H7 (cell line): ENCODE results near the gene PRIM2. TPM values are rescaled to one million over a fixed set of nuclear protein-coding genes. Genes with fewer than 3 reads are reported as not detected.
"Not testable (repeated sequence)": the region's sequence is repeated elsewhere in the genome, so short reads cannot be mapped to it uniquely, and the experiment has no call there.

Source experiments
- DNase-seq: peaks from one replicate; pipeline ENCODE4 v3.0.0; 2012
- H3K27me3 ChIP-seq: 2 replicates; pipeline ENCODE4 v1.6.0; 2011; ENCODE audit warnings: mild to moderate bottlenecking, low read length; ENCODE audit not compliant: control insufficient read depth, insufficient read depth
- H3K36me3 ChIP-seq: replicated peaks from 2 replicates; pipeline ENCODE4 v1.5.1; 2011; ENCODE audit warnings: low read length; ENCODE audit not compliant: control insufficient read depth, insufficient read depth
- H3K4me3 ChIP-seq: 2 replicates; pipeline ENCODE4 v1.5.1; 2011; ENCODE audit warnings: low read depth, mild to moderate bottlenecking, control low read depth, low read length, moderate library complexity; ENCODE audit not compliant: insufficient read depth
- total RNA-seq: library from RNA; depleted of rRNA; stranded (reverse); fragments of >200 nt; shearing (Covaris generic); gene quantifications from 2 replicates; pipeline ENCODE4 v1.2.3, GENCODE V29; 2014

The PRIM2 gene
- total RNA-seq, 1 experiment from 2014 or later, result 66.1 TPM

GRCh38 chr6:57572119-57572518 lies 254.7 kb downstream of the PRIM2 start:
- not testable (repeated sequence) for H3K4me3 ChIP-seq, DNase-seq, H3K27me3 ChIP-seq, H3K36me3 ChIP-seq

DNA sequence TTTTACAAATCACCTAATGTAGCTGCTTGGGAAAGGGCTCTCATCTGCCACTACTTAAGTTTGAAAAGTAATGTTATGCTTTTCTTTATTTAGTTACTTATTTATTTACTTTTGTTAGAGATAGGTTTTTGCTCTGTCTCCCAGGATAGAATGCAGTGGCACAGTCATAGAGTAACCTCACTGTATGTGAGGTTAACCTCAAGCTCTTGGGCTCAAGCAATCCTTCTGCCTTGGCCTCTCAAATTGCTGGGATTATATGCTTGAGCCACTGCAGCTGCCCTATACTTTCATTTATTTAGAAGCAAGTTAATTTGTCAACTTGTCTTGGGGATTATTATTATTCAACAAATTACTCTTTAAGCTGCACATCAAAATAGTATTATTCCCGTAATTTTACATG lies 255.4 kb downstream of the PRIM2 start:
- H3K4me3 ChIP-seq, H3K27me3 ChIP-seq, DNase-seq, H3K36me3 ChIP-seq: not testable (repeated sequence)

DNA sequence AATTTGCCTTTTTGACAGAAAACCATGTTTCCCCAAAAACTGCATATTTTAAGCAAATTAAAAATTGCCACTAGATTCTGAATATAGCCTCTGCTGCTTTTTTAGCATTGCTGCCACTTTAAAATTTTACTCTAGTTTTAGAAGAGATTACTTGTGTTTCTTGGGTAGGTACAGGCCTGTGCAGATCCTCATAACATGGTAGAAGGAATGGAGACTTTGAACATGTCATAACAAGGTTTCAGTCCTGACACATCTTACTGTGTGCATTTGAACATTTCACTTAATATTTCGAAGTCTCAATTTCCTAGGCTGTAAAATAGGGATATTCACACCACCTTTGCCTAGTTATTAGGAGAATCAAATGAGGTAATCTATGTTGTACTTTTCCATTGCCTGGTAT lies 259.6 kb downstream of the PRIM2 start:
- DNase-seq, H3K4me3 ChIP-seq, H3K36me3 ChIP-seq, H3K27me3 ChIP-seq: not testable (repeated sequence)

- not testable (repeated sequence) for DNase-seq, H3K4me3 ChIP-seq, H3K27me3 ChIP-seq, H3K36me3 ChIP-seq
These were observed 262.1 kb downstream of the PRIM2 start for GRCh38 chr6:57579489-57579888.

DNA sequence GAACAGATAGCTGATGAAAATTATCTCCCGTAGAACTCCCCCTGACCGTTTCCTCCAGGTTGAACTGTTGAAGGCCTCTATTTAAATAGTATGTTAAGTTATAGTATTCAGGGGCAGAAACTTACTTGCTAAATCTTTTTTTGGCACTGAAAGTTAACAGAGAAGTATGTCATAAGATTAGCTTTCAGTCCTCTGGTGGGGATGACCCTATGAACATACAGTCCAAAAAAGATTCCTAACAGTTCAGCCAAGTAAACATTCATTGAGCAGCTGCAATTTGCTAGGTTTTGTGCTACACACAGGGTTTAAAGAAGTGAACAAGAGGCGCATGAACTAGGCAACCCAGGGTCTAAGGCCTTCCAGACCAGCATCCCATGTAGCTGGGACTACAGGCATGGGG lies 264.2 kb downstream of the PRIM2 start:
- not testable (repeated sequence) for H3K4me3 ChIP-seq, DNase-seq, H3K27me3 ChIP-seq, H3K36me3 ChIP-seq

- H3K36me3 ChIP-seq, H3K4me3 ChIP-seq, DNase-seq, H3K27me3 ChIP-seq: not testable (repeated sequence)
These were observed 283.7 kb downstream of the PRIM2 start for GRCh38 chr6:57601105-57601504.

DNA sequence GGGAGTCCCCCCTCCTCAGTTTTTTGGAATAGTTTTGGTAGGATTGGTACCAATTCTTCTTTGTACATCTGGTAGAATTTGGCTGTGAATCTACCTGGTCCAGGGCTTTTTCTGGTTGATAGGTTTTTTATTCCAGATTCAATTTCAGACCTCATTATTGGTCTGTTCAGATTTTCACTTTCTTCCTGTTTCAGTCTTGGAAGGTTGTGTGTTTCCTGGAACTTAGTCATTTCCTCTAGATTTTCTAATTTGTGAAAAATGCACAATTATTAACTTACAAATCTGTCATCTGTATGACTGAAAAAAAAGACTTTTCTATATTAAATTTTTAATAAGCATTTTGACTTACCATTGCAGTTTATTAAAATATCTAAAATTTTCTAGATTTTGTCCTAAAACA lies 287.9 kb downstream of the PRIM2 start:
- H3K4me3 ChIP-seq, DNase-seq, H3K36me3 ChIP-seq, H3K27me3 ChIP-seq: not testable (repeated sequence)

DNA sequence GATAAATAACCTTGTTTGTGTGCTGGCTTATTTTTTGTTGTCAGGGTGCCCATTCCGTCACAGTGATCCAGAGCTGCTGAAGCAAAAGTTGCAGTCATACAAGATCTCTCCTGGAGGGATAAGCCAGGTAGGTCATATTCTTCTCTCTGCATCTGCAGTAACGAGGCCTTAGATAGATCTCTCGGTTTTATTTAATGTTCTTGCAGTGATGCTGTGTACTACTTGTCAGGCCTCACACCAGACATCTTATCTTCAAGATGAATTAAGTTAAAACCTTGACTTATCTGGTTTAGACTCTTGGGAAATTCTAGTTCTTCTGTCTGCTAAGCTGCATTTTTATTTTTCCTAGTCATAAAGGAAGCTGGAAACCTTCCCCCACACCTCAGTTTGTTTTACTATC lies 288.9 kb downstream of the PRIM2 start:
- H3K27me3 ChIP-seq, DNase-seq, H3K36me3 ChIP-seq, H3K4me3 ChIP-seq: not testable (repeated sequence)

DNA sequence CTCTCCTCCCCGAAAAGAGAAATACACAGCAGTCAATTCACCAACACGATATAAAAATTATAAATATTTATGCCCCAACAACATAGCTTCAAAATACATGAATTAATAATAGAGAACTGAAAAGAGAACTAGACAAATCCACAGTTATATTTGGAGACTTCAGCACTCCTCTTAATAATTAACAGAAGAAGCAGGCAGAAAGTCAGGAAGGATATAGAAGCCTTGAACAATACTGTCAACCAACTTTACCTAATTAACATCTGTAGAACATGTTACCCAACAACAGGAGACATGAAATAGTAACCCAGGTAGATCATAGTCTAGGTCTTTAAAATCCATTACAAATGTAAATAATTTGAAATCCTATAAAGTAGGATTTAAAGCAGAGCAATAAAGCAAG lies 293.2 kb downstream of the PRIM2 start:
- H3K36me3 ChIP-seq, DNase-seq, H3K27me3 ChIP-seq, H3K4me3 ChIP-seq: not testable (repeated sequence)

- not testable (repeated sequence) for H3K36me3 ChIP-seq, DNase-seq, H3K4me3 ChIP-seq, H3K27me3 ChIP-seq
These were observed 301.5 kb downstream of the PRIM2 start for GRCh38 chr6:57618959-57619358.

GRCh38 chr6:57631773-57632172 lies 314.3 kb downstream of the PRIM2 start:
- not testable (repeated sequence) for H3K27me3 ChIP-seq, H3K4me3 ChIP-seq, H3K36me3 ChIP-seq, DNase-seq

DNA sequence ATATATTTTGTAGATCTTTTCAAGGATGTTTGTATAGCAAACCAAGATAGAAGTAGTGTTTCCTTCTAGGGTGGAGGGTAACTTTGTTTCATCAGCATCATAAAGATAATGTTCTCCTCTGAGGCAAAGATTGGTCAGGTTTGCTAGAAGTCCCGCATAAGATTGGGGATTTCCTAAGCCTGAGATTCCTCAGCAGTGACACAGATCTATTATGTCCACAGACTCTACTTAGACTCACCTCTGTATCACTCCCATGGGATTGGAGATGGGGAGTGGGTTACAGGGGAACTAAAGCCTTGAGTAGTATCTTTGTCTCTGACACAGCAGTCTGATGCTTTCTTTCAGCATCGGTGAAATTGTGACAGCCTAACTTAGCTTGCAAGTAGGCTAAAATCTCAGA lies 341.1 kb downstream of the PRIM2 start:
- not testable (repeated sequence) for DNase-seq, H3K4me3 ChIP-seq, H3K27me3 ChIP-seq, H3K36me3 ChIP-seq

DNA sequence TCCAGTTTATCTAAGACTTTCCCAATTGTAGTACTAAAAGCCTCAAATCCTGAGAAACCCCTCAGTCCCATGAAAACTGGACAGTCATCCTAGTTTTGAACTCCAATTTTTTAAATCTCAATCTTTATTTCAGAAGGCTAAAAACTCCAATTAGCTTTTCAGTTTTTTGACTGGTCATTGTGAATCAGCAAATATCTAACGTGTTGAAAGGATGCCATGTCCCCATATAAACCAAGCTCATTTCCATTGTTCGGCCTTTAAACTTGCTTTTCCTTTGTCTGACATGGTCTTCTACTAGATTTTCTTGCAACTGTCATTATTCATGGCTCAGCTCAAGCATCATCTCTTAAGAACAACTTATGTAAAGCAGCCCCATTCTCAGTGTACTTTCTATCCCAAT lies 342.4 kb downstream of the PRIM2 start:
- not testable (repeated sequence) for DNase-seq, H3K4me3 ChIP-seq, H3K27me3 ChIP-seq, H3K36me3 ChIP-seq

GRCh38 chr6:57660940-57661339 lies 343.5 kb downstream of the PRIM2 start:
- H3K4me3 ChIP-seq, H3K27me3 ChIP-seq, H3K36me3 ChIP-seq, DNase-seq: not testable (repeated sequence)

DNA sequence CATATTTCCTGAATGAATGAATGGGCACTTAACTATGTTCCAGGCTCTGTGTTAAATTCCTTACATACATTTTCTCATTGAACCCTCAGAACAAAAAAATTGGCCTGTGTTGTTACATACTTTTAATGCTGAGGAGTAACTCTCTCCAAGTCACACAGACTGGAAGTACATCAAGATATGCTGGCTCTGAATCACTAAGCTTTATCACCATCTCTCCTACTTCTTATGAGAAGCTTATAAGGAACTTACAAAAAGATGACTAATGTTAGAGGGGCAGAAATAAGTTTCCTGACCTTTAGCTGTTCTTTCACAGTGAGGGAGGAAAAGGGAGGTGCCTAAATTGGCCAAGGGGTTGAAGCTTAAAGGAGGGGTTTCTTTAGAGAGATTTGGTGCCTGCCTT lies 350.7 kb downstream of the PRIM2 start:
- H3K27me3 ChIP-seq, DNase-seq, H3K36me3 ChIP-seq, H3K4me3 ChIP-seq: not testable (repeated sequence)

DNA sequence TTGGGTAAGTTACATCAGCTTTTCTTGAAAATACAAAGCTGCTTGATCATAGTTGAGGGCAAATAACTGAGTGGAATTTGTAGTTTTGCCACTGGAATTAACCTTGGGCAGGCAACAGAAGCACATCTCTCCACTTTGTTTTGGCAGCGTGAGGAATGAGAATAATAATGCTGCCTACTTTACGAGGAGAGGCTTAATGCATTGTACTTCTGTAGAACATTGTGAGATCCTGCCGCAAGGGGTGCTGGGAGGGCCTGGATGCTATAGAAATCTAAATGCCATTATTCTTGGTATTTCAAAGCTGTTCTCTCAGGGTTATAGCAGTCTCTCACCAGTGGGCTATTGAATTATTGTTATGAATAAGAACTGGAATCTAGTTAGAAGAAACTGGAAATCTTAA lies 353.8 kb downstream of the PRIM2 start:
- not testable (repeated sequence) for DNase-seq, H3K36me3 ChIP-seq, H3K27me3 ChIP-seq, H3K4me3 ChIP-seq
